Erythroblast (primary cell): ENCODE results near the gene KLK13.

ENCODE experiments used
- GATA1 ChIP-seq: IDR thresholded peaks from 2 replicates; pipeline ENCODE4 v1.6.1; 2011; ENCODE audit warnings: low read depth, mild to moderate bottlenecking, control low read depth, low read length, moderate library complexity
- POLR2A ChIP-seq: IDR thresholded peaks from 2 replicates; pipeline ENCODE4 v1.6.1; 2011; ENCODE audit warnings: mild to moderate bottlenecking, low read length

GRCh38 chr19:51026554-51026831 lies 38.4 kb downstream of the KLK13 start, which contains the start of gene KLK11:
- no peak for TF ChIP-seq POLR2A
- no peak for TF ChIP-seq GATA1
